ACC112 (cell line): ENCODE results near the gene BCS1L.
A peak's percentile ranks its signal among the peaks of the same experiment; 100 is the strongest.

Experiments
- H2AFZ ChIP-seq: fragments of 200-600 bp; sonication (generic); one replicate; pipeline ENCODE4 v1.6.0; 2017; ENCODE audit warnings: antibody characterized with exemption, low read length; ENCODE audit not compliant: unreplicated experiment
- H3K27ac ChIP-seq: fragments of 200-600 bp; sonication (generic); 2 replicates; pipeline ENCODE4 v1.5.1; 2014; ENCODE audit warnings: low read depth, mild to moderate bottlenecking, antibody characterized with exemption, low read length, moderate library complexity
- H3K27me3 ChIP-seq: fragments of 200-600 bp; sonication (generic); 2 replicates; pipeline ENCODE4 v1.6.1; 2014; ENCODE audit warnings: mild to moderate bottlenecking, antibody characterized with exemption, low read length, moderate library complexity, mixed read lengths; ENCODE audit not compliant: insufficient read depth
- H3K36me3 ChIP-seq: fragments of 200-600 bp; sonication (generic); 2 replicates; pipeline ENCODE4 v1.6.1; 2016; ENCODE audit warnings: mild to moderate bottlenecking, antibody characterized with exemption, low read length, moderate library complexity, mixed read lengths; ENCODE audit not compliant: insufficient read depth
- H3K4me1 ChIP-seq: fragments of 200-600 bp; sonication (generic); one replicate; pipeline ENCODE4 v1.6.1; 2016; ENCODE audit warnings: low read length, mixed read lengths; ENCODE audit not compliant: insufficient read depth, unreplicated experiment, control insufficient read depth
- H3K4me3 ChIP-seq: fragments of 200-600 bp; sonication (generic); 2 replicates; pipeline ENCODE4 v1.5.1; 2014; ENCODE audit warnings: mild to moderate bottlenecking, low read depth, low read length
- H3K79me2 ChIP-seq: fragments of 200-600 bp; sonication (generic); one replicate; pipeline ENCODE4 v1.6.0; 2016; ENCODE audit warnings: low read length; ENCODE audit not compliant: control insufficient read depth, unreplicated experiment, insufficient read depth

The BCS1L gene, protein sequence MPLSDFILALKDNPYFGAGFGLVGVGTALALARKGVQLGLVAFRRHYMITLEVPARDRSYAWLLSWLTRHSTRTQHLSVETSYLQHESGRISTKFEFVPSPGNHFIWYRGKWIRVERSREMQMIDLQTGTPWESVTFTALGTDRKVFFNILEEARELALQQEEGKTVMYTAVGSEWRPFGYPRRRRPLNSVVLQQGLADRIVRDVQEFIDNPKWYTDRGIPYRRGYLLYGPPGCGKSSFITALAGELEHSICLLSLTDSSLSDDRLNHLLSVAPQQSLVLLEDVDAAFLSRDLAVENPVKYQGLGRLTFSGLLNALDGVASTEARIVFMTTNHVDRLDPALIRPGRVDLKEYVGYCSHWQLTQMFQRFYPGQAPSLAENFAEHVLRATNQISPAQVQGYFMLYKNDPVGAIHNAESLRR

GRCh38 chr2:218659258-218659987, at the start of gene BCS1L, which contains the start of gene ZNF142:
TSS of gene BCS1L (plus strand) at chr2:218659683. CDS start at chr2:218660988, 1,305 bp downstream.
TSS of gene ZNF142 (minus strand) at chr2:218659623. CDS start at chr2:218656429, 3,194 bp downstream.
- peaks cover 21% of the 10 kb centered on the region for H3K79me2 ChIP-seq
- H3K4me3 ChIP-seq: peak within 1 kb of the TSS; percentile 88
- no peaks in the 10 kb centered on the region for H3K27me3 ChIP-seq
- peaks cover 4% of the 10 kb centered on the region; the same call in 1 of the 2 replicates for H3K36me3 ChIP-seq
- peaks cover 3% of the 10 kb centered on the region for H3K4me1 ChIP-seq
- H2AFZ ChIP-seq: peak within 1 kb of the TSS; percentile 82
- 0 out of 2 replicates have a peak within 1 kb of the TSS, but pooled peaks have one; percentile 1 for H3K27ac ChIP-seq

- no peak overlapping the region for H2AFZ ChIP-seq
- H3K36me3 ChIP-seq: no peaks in the 10 kb centered on the region
- no peaks in the 10 kb centered on the region for H3K27me3 ChIP-seq
- H3K27ac ChIP-seq: no peak overlapping the region
- no peak overlapping the region for H3K4me3 ChIP-seq
- H3K79me2 ChIP-seq: no peaks in the 10 kb centered on the region
- H3K4me1 ChIP-seq: no peaks in the 10 kb centered on the region
Measured at GRCh38 chr2:218615868-218616315, 43.6 kb upstream of the BCS1L start.

- Histone ChIP-seq H3K4me3 (no peak overlapping the region), H3K36me3 (no peaks in the 10 kb centered on the region), H2AFZ (no peak overlapping the region), H3K27ac (no peak overlapping the region), H3K79me2 (no peaks in the 10 kb centered on the region), H3K27me3 (no peaks in the 10 kb centered on the region), H3K4me1 (peaks cover 8% of the 10 kb centered on the region)
Measured at GRCh38 chr2:218618102-218618860, 41.2 kb upstream of the BCS1L start.

GRCh38 chr2:218621007-218621406, 38.5 kb upstream of the BCS1L start:
- no peak overlapping the region for H3K27ac ChIP-seq
- no peaks in the 10 kb centered on the region for H3K27me3 ChIP-seq
- H3K4me1 ChIP-seq: peaks cover 8% of the 10 kb centered on the region
- H3K4me3 ChIP-seq: no peak overlapping the region
- no peaks in the 10 kb centered on the region for H3K36me3 ChIP-seq
- no peak overlapping the region for H2AFZ ChIP-seq
- no peaks in the 10 kb centered on the region for H3K79me2 ChIP-seq

- no peaks in the 10 kb centered on the region for H3K27me3 ChIP-seq
- no peak overlapping the region for H3K4me3 ChIP-seq
- peak overlapping the region; percentile 7 for H2AFZ ChIP-seq
- H3K4me1 ChIP-seq: peaks cover 8% of the 10 kb centered on the region
- no peaks in the 10 kb centered on the region for H3K79me2 ChIP-seq
- H3K27ac ChIP-seq: no peak overlapping the region
- no peaks in the 10 kb centered on the region for H3K36me3 ChIP-seq
Measured at GRCh38 chr2:218622606-218623365, 36.7 kb upstream of the BCS1L start.

GRCh38 chr2:218623366-218623705, 36.1 kb upstream of the BCS1L start:
- Histone ChIP-seq H3K4me3 (no peak overlapping the region), H3K27me3 (no peaks in the 10 kb centered on the region), H3K79me2 (no peaks in the 10 kb centered on the region), H3K4me1 (peaks cover 8% of the 10 kb centered on the region), H3K36me3 (no peaks in the 10 kb centered on the region), H2AFZ (peak overlapping the region; percentile 7), H3K27ac (no peak overlapping the region)

GRCh38 chr2:218626369-218626768, 33.1 kb upstream of the BCS1L start:
- Histone ChIP-seq H2AFZ (no peak overlapping the region), H3K36me3 (no peaks in the 10 kb centered on the region), H3K4me1 (peaks cover 8% of the 10 kb centered on the region), H3K27me3 (no peaks in the 10 kb centered on the region), H3K27ac (no peak overlapping the region), H3K79me2 (no peaks in the 10 kb centered on the region), H3K4me3 (no peak overlapping the region)

- H2AFZ ChIP-seq: no peak overlapping the region
- H3K4me3 ChIP-seq: no peak overlapping the region
- no peaks in the 10 kb centered on the region for H3K36me3 ChIP-seq
- no peaks in the 10 kb centered on the region for H3K27me3 ChIP-seq
- H3K27ac ChIP-seq: no peak overlapping the region
- H3K4me1 ChIP-seq: peaks cover 11% of the 10 kb centered on the region
- no peaks in the 10 kb centered on the region for H3K79me2 ChIP-seq
Measured at GRCh38 chr2:218627939-218628338, 31.5 kb upstream of the BCS1L start.

- H3K27ac ChIP-seq: no peak overlapping the region
- H3K4me1 ChIP-seq: peaks cover 8% of the 10 kb centered on the region
- no peaks in the 10 kb centered on the region for H3K79me2 ChIP-seq
- H2AFZ ChIP-seq: no peak overlapping the region
- H3K36me3 ChIP-seq: peaks cover 8% of the 10 kb centered on the region; the same call in 1 of the 2 replicates
- no peaks in the 10 kb centered on the region for H3K27me3 ChIP-seq
- no peak overlapping the region for H3K4me3 ChIP-seq
Measured at GRCh38 chr2:218631837-218632236, 27.6 kb upstream of the BCS1L start.

DNA sequence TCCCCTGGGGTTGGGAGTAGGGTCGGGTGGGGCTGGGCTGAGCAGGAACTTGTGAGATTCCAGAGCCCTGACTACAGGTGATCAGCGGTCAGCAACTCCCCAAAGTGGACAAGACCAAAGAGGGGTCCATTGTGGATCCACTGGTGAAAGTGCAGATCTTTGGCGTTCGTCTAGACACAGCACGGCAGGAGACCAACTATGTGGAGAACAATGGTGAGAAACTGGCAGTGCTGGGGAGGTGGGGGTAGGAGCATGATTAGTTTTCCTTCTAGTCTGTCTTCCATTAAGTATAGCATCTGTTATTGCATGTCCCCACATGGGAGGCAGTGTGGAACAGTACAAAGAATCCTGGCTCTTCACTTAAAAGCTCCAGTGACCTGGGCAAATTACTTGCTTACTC, 23.8 kb upstream of the BCS1L start:
- H3K27me3 ChIP-seq: no peaks in the 10 kb centered on the region
- peaks cover 18% of the 10 kb centered on the region for H3K36me3 ChIP-seq
- no peak overlapping the region for H3K27ac ChIP-seq
- H3K4me3 ChIP-seq: no peak overlapping the region
- H2AFZ ChIP-seq: no peak overlapping the region
- H3K4me1 ChIP-seq: peaks cover 8% of the 10 kb centered on the region
- H3K79me2 ChIP-seq: no peaks in the 10 kb centered on the region
